BE2C (cell line): ENCODE data around the gene TBC1D10B.
"Not testable (repeated sequence)": the region's sequence is repeated elsewhere in the genome, so short reads cannot be mapped to it uniquely, and the experiment has no call there.

Experiments
- DNase-seq: peaks from one replicate; pipeline ENCODE4 v3.0.0-alpha.2; 2020
- H3K27me3 ChIP-seq: fragments of 250-450 bp; sonication (Bioruptor Pico); 2 replicates; pipeline ENCODE4 v1.5.1; 2020; ENCODE audit warnings: mild to moderate bottlenecking
- H3K36me3 ChIP-seq: fragments of 250-450 bp; sonication (Bioruptor Pico); 2 replicates; pipeline ENCODE4 v1.5.1; 2020; ENCODE audit warnings: mild to moderate bottlenecking
- H3K4me1 ChIP-seq: fragments of 250-450 bp; sonication (Bioruptor Pico); 2 replicates; pipeline ENCODE4 v1.5.1; 2020
- H3K4me3 ChIP-seq: 2 replicates; pipeline ENCODE4 v1.5.1; 2011; ENCODE audit warnings: low read depth, low read length
- H3K9me3 ChIP-seq: fragments of 250-450 bp; sonication (Bioruptor Pico); 2 replicates; pipeline ENCODE4 v1.5.1; 2020

Gene TBC1D10B

GRCh38 chr16:30318647-30319046, 51.6 kb downstream of the TBC1D10B start:
- H3K9me3 ChIP-seq, H3K4me1 ChIP-seq, H3K36me3 ChIP-seq, H3K4me3 ChIP-seq, H3K27me3 ChIP-seq, DNase-seq: not testable (repeated sequence)

- not testable (repeated sequence) for H3K4me3 ChIP-seq, H3K9me3 ChIP-seq, H3K4me1 ChIP-seq, H3K36me3 ChIP-seq, DNase-seq, H3K27me3 ChIP-seq
These were observed 59.4 kb downstream of the TBC1D10B start for GRCh38 chr16:30310937-30311336.

GRCh38 chr16:30309255-30309654, 61.0 kb downstream of the TBC1D10B start:
- H3K27me3 ChIP-seq, H3K4me3 ChIP-seq, DNase-seq, H3K9me3 ChIP-seq, H3K36me3 ChIP-seq, H3K4me1 ChIP-seq: not testable (repeated sequence)
